ENCODE measurements around the gene CBX3. TPM values are rescaled to one million over a fixed set of nuclear protein-coding genes. Genes with fewer than 3 reads are reported as not detected.

The CBX3 gene
- total RNA-seq, 1 donor from 2014 or later: 146 TPM

DNA sequence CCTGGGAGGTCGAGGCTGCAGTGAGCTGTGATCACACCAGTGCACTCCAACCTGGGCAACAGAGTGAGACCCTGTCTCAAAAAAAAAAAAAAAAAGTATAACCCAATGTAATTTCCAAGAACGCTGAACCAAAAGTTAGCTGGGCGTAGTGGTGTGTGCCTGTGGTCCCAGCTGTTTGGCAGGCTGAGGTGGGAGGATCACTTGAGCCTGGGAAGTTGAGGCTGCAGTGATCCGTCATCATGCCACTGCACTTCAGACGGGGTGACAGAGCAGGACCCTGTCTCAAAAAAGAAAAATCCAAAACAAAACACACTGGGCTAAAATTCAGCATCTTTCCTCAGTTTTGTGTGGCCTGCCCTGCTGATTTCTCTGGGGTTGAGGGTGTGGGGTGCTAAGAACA, 22.1 kb upstream of the CBX3 start:
- Mint-ChIP-seq H3K4me1 (ENCODE audit: unreplicated experiment) (no peaks in the 10 kb centered on the region), H3K36me3 (ENCODE audit: low read depth, unreplicated experiment) (peaks cover 3% of the 10 kb centered on the region), H3K9me3 (ENCODE audit: unreplicated experiment) (no peaks in the 10 kb centered on the region), H3K4me3 (ENCODE audit: unreplicated experiment) (no peak overlapping the region), H3K27ac (ENCODE audit: unreplicated experiment) (no peak overlapping the region), H3K27me3 (ENCODE audit: unreplicated experiment) (peaks cover 3% of the 10 kb centered on the region)
- DNase-seq (ENCODE audit: low spot score): no peak
- TF ChIP-seq, protein P1, sequence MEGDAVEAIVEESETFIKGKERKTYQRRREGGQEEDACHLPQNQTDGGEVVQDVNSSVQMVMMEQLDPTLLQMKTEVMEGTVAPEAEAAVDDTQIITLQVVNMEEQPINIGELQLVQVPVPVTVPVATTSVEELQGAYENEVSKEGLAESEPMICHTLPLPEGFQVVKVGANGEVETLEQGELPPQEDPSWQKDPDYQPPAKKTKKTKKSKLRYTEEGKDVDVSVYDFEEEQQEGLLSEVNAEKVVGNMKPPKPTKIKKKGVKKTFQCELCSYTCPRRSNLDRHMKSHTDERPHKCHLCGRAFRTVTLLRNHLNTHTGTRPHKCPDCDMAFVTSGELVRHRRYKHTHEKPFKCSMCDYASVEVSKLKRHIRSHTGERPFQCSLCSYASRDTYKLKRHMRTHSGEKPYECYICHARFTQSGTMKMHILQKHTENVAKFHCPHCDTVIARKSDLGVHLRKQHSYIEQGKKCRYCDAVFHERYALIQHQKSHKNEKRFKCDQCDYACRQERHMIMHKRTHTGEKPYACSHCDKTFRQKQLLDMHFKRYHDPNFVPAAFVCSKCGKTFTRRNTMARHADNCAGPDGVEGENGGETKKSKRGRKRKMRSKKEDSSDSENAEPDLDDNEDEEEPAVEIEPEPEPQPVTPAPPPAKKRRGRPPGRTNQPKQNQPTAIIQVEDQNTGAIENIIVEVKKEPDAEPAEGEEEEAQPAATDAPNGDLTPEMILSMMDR (IDR thresholded peaks at IDR 0.05; ENCODE audit: unreplicated experiment): no peak

DNA sequence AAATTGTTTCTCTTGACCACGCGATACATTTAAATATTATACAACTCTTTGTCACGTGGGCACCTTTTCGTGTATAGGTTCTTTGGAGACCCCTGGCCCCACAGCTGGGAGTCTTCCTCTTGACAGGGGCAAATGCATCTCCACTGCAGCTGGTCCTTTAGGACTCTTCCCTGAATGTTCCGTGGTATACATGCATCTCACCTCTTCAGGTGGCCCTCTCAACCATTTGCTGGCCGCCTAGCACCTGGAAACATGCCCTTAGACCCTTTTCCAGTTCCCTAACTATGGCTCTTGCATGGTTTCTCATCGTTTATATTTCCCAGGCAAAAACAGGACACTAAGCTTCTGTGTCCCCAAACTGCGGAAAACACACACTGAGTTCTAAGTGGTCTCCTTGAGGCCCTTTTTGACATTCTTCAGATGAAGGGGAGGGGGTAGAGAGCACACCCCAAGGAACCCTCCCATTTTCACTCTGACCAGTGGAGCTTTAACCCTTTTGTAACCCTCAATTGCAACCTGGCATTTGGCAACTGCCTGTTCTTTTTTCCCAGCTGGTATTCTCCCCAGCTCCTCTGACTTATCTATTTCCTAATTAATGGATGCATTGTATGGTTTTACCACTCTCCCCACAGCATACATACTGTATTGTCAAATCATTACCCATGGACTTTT, 21.6 kb upstream of the CBX3 start:
- DNase-seq (ENCODE audit: low spot score): no peak

DNA sequence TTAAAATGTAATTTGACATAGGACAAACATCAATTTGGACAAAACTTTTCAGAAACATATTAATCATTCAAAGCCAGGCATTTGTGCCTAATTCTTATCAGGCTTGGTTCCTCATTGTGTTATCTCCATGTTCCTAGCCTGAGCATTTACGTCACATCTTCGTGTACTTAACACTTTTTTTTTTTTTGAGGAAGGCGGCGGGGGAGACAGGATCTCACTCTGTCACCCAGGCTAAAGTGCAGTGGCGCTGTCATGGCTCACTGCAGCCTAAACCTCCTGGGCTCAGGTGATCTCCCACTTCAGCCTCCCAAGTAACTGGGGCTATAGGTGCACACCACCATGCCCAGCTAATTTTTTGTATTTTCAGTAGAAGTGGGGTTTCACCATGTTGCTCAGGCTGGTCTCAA, 20.8 kb upstream of the CBX3 start:
- peaks cover 3% of the 10 kb centered on the region for H3K36me3 Mint-ChIP-seq (ENCODE audit: low read depth, unreplicated experiment)
- TF ChIP-seq, protein P1 (IDR thresholded peaks at IDR 0.05; ENCODE audit: unreplicated experiment): no peak
- H3K4me3 Mint-ChIP-seq (ENCODE audit: unreplicated experiment): no peak overlapping the region

More for the DNA sequence above, 21.6 kb upstream of the CBX3 start:
- Mint-ChIP-seq H3K4me1 (ENCODE audit: unreplicated experiment) (no peaks in the 10 kb centered on the region), H3K27me3 (ENCODE audit: unreplicated experiment) (peaks cover 3% of the 10 kb centered on the region), H3K9me3 (ENCODE audit: unreplicated experiment) (no peaks in the 10 kb centered on the region), H3K27ac (ENCODE audit: unreplicated experiment) (peak overlapping the region; percentile 27), H3K36me3 (ENCODE audit: low read depth, unreplicated experiment) (peaks cover 3% of the 10 kb centered on the region), H3K4me3 (ENCODE audit: unreplicated experiment) (no peak overlapping the region)
- TF ChIP-seq, protein P1 (IDR thresholded peaks at IDR 0.05; ENCODE audit: unreplicated experiment): no peak

DNA sequence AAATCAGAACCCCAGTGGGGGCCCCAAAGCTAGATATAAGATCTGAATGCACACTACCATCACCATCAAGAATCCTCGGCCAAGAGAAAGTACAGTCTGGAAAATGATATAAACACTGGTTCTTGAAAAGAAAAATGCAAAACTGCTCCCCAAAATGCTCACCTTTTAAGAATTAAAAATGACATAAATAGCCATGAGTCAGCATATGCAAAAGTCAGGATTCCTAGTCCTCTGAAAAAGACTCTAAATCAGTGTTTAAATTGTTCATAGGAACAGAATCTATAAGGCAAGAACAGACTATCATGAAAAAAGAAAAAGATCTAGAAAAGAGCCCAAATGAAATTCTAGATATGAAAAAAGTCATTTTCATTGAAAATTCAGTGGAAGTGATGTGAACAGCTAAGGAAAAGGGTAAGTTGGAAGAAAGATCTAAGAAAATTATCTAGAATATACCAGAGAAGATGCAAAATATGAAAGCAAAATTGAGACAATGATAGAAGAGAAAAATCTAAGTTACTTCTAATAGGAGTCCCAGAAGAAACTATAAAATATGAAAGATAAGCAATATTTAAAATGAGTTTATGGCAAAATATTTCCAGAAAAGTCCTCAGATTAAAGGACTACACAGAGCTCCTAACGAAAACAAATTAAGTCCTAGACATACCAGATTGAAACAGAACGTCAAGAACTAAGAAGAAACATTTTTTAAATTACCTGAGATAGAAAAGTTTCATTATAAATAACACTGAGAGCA, 19.9 kb upstream of the CBX3 start:
- Mint-ChIP-seq H3K4me3 (ENCODE audit: unreplicated experiment) (no peak overlapping the region), H3K4me1 (ENCODE audit: unreplicated experiment) (no peaks in the 10 kb centered on the region), H3K9me3 (ENCODE audit: unreplicated experiment) (no peaks in the 10 kb centered on the region), H3K36me3 (ENCODE audit: low read depth, unreplicated experiment) (no peaks in the 10 kb centered on the region), H3K27ac (ENCODE audit: unreplicated experiment) (peak overlapping the region; percentile 33), H3K27me3 (ENCODE audit: unreplicated experiment) (peaks cover 3% of the 10 kb centered on the region)
- TF ChIP-seq, protein P1 (IDR thresholded peaks at IDR 0.05; ENCODE audit: unreplicated experiment): no peak
- no peak for DNase-seq (ENCODE audit: low spot score)

More for the DNA sequence above, 20.8 kb upstream of the CBX3 start:
- H3K27ac Mint-ChIP-seq (ENCODE audit: unreplicated experiment): no peak overlapping the region
- peaks cover 3% of the 10 kb centered on the region for H3K27me3 Mint-ChIP-seq (ENCODE audit: unreplicated experiment)
- H3K9me3 Mint-ChIP-seq (ENCODE audit: unreplicated experiment): no peaks in the 10 kb centered on the region
- DNase-seq (ENCODE audit: low spot score): no peak
- no peaks in the 10 kb centered on the region for H3K4me1 Mint-ChIP-seq (ENCODE audit: unreplicated experiment)

DNA sequence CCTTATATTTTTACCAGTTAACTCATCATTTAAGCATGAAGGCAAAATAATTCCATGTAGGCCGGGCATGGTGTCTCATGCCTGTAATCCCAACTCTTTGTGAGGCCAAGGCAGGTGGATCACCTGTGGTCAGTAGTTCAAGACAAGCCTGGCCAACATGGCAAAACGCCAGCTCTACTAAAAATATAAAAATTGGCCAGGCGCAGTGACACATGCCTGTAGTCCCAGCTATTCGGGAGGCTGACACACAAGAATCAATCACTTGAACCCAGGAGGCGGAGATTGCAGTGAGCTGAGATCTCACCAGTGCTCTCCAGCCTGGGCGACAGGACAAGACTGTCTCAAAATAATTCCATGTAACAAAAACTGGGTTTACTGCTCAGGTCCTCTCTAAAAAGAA, 19.3 kb upstream of the CBX3 start:
- Mint-ChIP-seq H3K36me3 (ENCODE audit: low read depth, unreplicated experiment) (no peaks in the 10 kb centered on the region), H3K4me1 (ENCODE audit: unreplicated experiment) (peaks cover 2% of the 10 kb centered on the region), H3K27me3 (ENCODE audit: unreplicated experiment) (peaks cover 3% of the 10 kb centered on the region), H3K27ac (ENCODE audit: unreplicated experiment) (no peak overlapping the region), H3K9me3 (ENCODE audit: unreplicated experiment) (no peaks in the 10 kb centered on the region), H3K4me3 (ENCODE audit: unreplicated experiment) (no peak overlapping the region)
- DNase-seq (ENCODE audit: low spot score): no peak
- TF ChIP-seq, protein P1 (IDR thresholded peaks at IDR 0.05; ENCODE audit: unreplicated experiment): no peak
